Mammary epithelial cell (primary cell): ENCODE data around the gene GRAMD1A.

Source experiments
- EZH2 ChIP-seq: IDR thresholded peaks from 2 replicates; pipeline ENCODE4 v1.6.1; 2012; ENCODE audit warnings: low read length, inconsistent platforms, borderline replicate concordance
- TF ChIP-seq, protein P1 (sequence below), 2 donors: IDR thresholded peaks in 1 of 2; conservative IDR thresholded peaks in 1 of 2; 2 replicates each; pipeline ENCODE4 v1.5.1; 2011 to 2012; ENCODE audit warnings: inconsistent platforms in 2 of 2, low read length in 2 of 2, mild to moderate bottlenecking in 2 of 2, control low read depth in 1 of 2, low read depth in 1 of 2; ENCODE audit not compliant: insufficient read depth in 1 of 2; ENCODE audit errors: extremely low read depth in 1 of 2

DNA sequence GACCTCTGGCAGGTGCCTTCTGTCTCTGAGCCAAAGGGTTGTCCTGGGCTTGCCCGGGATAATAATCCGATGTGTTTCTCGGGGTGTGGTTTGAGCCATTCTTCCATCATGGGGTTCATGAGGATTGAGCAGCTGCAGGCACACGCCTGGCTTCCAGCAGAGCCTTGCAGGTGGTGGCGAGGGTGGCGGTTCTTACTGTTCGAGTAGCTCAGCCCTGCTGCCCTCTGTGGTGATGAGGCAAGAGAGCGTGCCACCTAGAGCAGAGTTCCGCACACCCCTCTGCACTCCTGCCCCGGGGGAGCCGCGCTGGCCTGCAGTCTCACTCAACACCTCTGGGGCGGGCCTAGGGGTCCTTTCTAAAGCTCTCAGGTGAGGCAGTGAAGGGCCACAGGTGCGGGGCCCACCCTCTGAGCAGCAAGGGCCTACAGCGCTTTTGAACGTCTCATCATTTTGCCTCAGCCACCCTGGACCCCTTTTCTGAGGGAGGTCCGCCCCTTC lies 33.9 kb downstream of the GRAMD1A start:
- TF ChIP-seq, protein P1, sequence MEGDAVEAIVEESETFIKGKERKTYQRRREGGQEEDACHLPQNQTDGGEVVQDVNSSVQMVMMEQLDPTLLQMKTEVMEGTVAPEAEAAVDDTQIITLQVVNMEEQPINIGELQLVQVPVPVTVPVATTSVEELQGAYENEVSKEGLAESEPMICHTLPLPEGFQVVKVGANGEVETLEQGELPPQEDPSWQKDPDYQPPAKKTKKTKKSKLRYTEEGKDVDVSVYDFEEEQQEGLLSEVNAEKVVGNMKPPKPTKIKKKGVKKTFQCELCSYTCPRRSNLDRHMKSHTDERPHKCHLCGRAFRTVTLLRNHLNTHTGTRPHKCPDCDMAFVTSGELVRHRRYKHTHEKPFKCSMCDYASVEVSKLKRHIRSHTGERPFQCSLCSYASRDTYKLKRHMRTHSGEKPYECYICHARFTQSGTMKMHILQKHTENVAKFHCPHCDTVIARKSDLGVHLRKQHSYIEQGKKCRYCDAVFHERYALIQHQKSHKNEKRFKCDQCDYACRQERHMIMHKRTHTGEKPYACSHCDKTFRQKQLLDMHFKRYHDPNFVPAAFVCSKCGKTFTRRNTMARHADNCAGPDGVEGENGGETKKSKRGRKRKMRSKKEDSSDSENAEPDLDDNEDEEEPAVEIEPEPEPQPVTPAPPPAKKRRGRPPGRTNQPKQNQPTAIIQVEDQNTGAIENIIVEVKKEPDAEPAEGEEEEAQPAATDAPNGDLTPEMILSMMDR (conservative IDR thresholded peaks at IDR 0.05 in 1 of 2, IDR thresholded peaks at IDR 0.05 in 1 of 2; ENCODE audit: extremely low read depth in 1 of 2, insufficient read depth in 1 of 2, low read depth in 1 of 2, low read length in 2 of 2) = no peak
- TF ChIP-seq EZH2 = no peak
